K562 (cell line): ENCODE data around the gene NEU3. TPM values are rescaled to one million over a fixed set of nuclear protein-coding genes. Genes with fewer than 3 reads are reported as not detected.

ENCODE experiments used
- BRCA1 ChIP-seq, 2 experiments: fragments of 450-650 bp in 1 of 2; sonication (generic) in 1 of 2; formaldehyde crosslinking in 1 of 2; IDR thresholded peaks; 2 replicates each; pipeline versions ENCODE4 v1.5.0 to v1.6.1; 2017 to 2020; ENCODE audit warnings: mild to moderate bottlenecking in 1 of 2, missing genetic modification reagents in 1 of 2
- E2F1 ChIP-seq: sonication (generic); formaldehyde crosslinking; IDR thresholded peaks from 2 replicates; pipeline ENCODE4 v1.8.1; 2023; ENCODE audit warnings: mild to moderate bottlenecking, missing genetic modification reagents, moderate library complexity
- FOXK2 ChIP-seq, 2 experiments: fragments of 450-650 bp; IDR thresholded peaks in 1 of 2; conservative IDR thresholded peaks in 1 of 2; 2 replicates each; pipeline ENCODE4 v1.6.1; 2016; ENCODE audit warnings: low read depth in 2 of 2, mild to moderate bottlenecking in 1 of 2
- ILK ChIP-seq: fragments of 450-650 bp; IDR thresholded peaks from 2 replicates; pipeline ENCODE4 v1.6.1; 2016; ENCODE audit warnings: missing genetic modification characterization, low read depth, mild to moderate bottlenecking, missing compliant biosample characterization, moderate library complexity, borderline replicate concordance
- RBM15 ChIP-seq: fragments of 200-400 bp; formaldehyde crosslinking; IDR thresholded peaks from 2 replicates; pipeline ENCODE4 v1.6.1; 2018; ENCODE audit warnings: mild to moderate bottlenecking, low read length, moderate library complexity; ENCODE audit not compliant: insufficient read depth
- STAT5B ChIP-seq: fragments of 250-450 bp; sonication (Bioruptor Pico); IDR thresholded peaks from 2 replicates; pipeline ENCODE4 v1.8.0; 2021; ENCODE audit warnings: mild to moderate bottlenecking, inconsistent platforms
- ZNF212 ChIP-seq: fragments of 450-650 bp; formaldehyde crosslinking; IDR thresholded peaks from 2 replicates; pipeline ENCODE4 v1.4.0; 2020; ENCODE audit warnings: mild to moderate bottlenecking
- ZNF253 ChIP-seq: fragments of 250-450 bp; sonication (Bioruptor Pico); conservative IDR thresholded peaks from 2 replicates; pipeline ENCODE4 v1.6.1; 2021; ENCODE audit warnings: mild to moderate bottlenecking
- ZNF408 ChIP-seq: fragments of 250-450 bp; sonication (Bioruptor Pico); IDR thresholded peaks from 2 replicates; pipeline ENCODE4 v1.4.0; 2020; ENCODE audit warnings: low read depth, mild to moderate bottlenecking, moderate library complexity
- polyA plus RNA-seq, 8 experiments: library from polyadenylated mRNA; depleted of rRNA in 4 of 8; stranded (reverse) in 5 of 8; unstranded in 3 of 8; fragments of >200 nt; fragmentation: Nextera tagmentation in 2 of 8; fragmentation: Illumina TruSeq in 1 of 8; extraction: Ambion mirVana in 2 of 8; extraction: Trizol in 1 of 8; gene quantifications; 2 replicates each; pipeline versions ENCODE4 v1.2.1 to v1.2.3, GENCODE V29; 2011 to 2014; ENCODE audit warnings: inconsistent platforms in 1 of 8, missing spikeins in 1 of 8
- total RNA-seq, 7 experiments: library from RNA; depleted of rRNA in 6 of 7; stranded (reverse); fragments of >200 nt in 6 of 7; fragmentation: Illumina TruSeq in 2 of 7; extraction: Trizol in 2 of 7; gene quantifications; 2 replicates each; pipeline versions ENCODE4 v1.2.1 to v1.2.3, GENCODE V29; 2011 to 2021; ENCODE audit warnings: low replicate concordance in 1 of 7
- TF ChIP-seq, protein P1 (sequence below), 2 experiments: fragments of 450-650 bp in 1 of 2; sonication (generic) in 1 of 2; formaldehyde crosslinking in 1 of 2; IDR thresholded peaks; 2 replicates each; pipeline versions ENCODE4 v1.7.1 to v1.9.0; 2016 to 2022; ENCODE audit warnings: inconsistent platforms in 1 of 2, mild to moderate bottlenecking in 1 of 2, missing genetic modification reagents in 1 of 2
- TF ChIP-seq, protein P2 (sequence below): sonication (generic); formaldehyde crosslinking; IDR thresholded peaks from 2 replicates; pipeline ENCODE4 v1.8.0; 2022; ENCODE audit warnings: mild to moderate bottlenecking, missing genetic modification reagents
- TF ChIP-seq, protein P3 (sequence below): fragments of 450-650 bp; formaldehyde crosslinking; IDR thresholded peaks from 2 replicates; pipeline ENCODE4 v1.4.0; 2022; ENCODE audit warnings: missing genetic modification characterization

The NEU3 gene
- total and polyA plus RNA-seq, 9 of the 15 experiments (the other 6 are each of a cell fraction or from before 2014, with no cell fraction given): 6.2 to 41.3 (median 31.1) TPM

- TF ChIP-seq, protein P1, sequence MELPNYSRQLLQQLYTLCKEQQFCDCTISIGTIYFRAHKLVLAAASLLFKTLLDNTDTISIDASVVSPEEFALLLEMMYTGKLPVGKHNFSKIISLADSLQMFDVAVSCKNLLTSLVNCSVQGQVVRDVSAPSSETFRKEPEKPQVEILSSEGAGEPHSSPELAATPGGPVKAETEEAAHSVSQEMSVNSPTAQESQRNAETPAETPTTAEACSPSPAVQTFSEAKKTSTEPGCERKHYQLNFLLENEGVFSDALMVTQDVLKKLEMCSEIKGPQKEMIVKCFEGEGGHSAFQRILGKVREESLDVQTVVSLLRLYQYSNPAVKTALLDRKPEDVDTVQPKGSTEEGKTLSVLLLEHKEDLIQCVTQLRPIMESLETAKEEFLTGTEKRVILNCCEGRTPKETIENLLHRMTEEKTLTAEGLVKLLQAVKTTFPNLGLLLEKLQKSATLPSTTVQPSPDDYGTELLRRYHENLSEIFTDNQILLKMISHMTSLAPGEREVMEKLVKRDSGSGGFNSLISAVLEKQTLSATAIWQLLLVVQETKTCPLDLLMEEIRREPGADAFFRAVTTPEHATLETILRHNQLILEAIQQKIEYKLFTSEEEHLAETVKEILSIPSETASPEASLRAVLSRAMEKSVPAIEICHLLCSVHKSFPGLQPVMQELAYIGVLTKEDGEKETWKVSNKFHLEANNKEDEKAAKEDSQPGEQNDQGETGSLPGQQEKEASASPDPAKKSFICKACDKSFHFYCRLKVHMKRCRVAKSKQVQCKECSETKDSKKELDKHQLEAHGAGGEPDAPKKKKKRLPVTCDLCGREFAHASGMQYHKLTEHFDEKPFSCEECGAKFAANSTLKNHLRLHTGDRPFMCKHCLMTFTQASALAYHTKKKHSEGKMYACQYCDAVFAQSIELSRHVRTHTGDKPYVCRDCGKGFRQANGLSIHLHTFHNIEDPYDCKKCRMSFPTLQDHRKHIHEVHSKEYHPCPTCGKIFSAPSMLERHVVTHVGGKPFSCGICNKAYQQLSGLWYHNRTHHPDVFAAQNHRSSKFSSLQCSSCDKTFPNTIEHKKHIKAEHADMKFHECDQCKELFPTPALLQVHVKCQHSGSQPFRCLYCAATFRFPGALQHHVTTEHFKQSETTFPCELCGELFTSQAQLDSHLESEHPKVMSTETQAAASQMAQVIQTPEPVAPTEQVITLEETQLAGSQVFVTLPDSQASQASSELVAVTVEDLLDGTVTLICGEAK (IDR thresholded peaks at IDR 0.05): no peak
- TF ChIP-seq, protein P1 (CRISPR knock-in tag; IDR thresholded peaks at IDR 0.05): no peak
- TF ChIP-seq E2F1 (CRISPR knock-in tag) (no peak), RBM15 (no peak), STAT5B (CRISPR knock-in tag) (no peak), ZNF212 (CRISPR knock-in tag) (no peak), BRCA1 (IDR thresholded peaks at IDR 0.05) (no peak), BRCA1 (CRISPR knock-in tag; IDR thresholded peaks at IDR 0.05) (no peak), ZNF408 (CRISPR knock-in tag) (no peak), FOXK2 (conservative IDR thresholded peaks at IDR 0.05 in 1 of 2, IDR thresholded peaks at IDR 0.05 in 1 of 2; ENCODE audit: low read depth in 2 of 2) (no peak), ZNF253 (no peak), ILK (tag) (no peak)
- TF ChIP-seq, protein P2, sequence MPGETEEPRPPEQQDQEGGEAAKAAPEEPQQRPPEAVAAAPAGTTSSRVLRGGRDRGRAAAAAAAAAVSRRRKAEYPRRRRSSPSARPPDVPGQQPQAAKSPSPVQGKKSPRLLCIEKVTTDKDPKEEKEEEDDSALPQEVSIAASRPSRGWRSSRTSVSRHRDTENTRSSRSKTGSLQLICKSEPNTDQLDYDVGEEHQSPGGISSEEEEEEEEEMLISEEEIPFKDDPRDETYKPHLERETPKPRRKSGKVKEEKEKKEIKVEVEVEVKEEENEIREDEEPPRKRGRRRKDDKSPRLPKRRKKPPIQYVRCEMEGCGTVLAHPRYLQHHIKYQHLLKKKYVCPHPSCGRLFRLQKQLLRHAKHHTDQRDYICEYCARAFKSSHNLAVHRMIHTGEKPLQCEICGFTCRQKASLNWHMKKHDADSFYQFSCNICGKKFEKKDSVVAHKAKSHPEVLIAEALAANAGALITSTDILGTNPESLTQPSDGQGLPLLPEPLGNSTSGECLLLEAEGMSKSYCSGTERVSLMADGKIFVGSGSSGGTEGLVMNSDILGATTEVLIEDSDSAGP (CRISPR knock-in tag): no peak
- TF ChIP-seq, protein P3, sequence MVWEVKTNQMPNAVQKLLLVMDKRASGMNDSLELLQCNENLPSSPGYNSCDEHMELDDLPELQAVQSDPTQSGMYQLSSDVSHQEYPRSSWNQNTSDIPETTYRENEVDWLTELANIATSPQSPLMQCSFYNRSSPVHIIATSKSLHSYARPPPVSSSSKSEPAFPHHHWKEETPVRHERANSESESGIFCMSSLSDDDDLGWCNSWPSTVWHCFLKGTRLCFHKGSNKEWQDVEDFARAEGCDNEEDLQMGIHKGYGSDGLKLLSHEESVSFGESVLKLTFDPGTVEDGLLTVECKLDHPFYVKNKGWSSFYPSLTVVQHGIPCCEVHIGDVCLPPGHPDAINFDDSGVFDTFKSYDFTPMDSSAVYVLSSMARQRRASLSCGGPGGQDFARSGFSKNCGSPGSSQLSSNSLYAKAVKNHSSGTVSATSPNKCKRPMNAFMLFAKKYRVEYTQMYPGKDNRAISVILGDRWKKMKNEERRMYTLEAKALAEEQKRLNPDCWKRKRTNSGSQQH (CRISPR knock-in tag): no peak
Measured at GRCh38 chr11:75029836-75030631, 41.3 kb downstream of the NEU3 start (continued).
